Stimulated activated CD8-positive, alpha-beta memory T cell treated with anti-CD3 and anti-CD28 coated beads, Interleukin-4, amount 100 ng/mL, for 4 hours (primary cell): ENCODE data around the gene IL4I1.
"Not testable (repeated sequence)": the region's sequence is repeated elsewhere in the genome, so short reads cannot be mapped to it uniquely, and the experiment has no call there.

Experiments used
- DNase-seq, 2 donors: peaks; one replicate each; pipeline ENCODE4 v3.0.0-alpha.2; 2020; ENCODE audit warnings: low read depth in 2 of 2, low spot score in 1 of 2

The IL4I1 gene

DNA sequence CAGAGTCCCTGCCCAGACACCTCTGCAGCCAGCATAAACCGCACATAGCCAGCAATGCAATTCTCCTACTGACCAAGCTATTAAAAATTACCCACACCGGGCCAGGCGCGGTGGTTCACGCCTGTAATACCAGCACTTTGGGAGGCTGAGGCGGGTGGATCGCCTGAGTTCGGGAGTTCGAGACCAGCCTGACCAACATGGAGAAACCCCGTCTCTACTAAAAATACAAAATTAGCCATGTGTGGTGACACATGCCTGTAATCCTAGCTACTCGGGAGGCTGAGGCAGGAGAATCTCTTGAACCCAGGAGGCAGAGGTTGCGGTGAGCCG, 28.2 kb upstream of the IL4I1 start:
- DNase-seq = not testable (repeated sequence)

- DNase-seq = no peak
These were observed 27.6 kb upstream of the IL4I1 start for GRCh38 chr19:49924004-49924880.

- no peak for DNase-seq
These were observed 26.6 kb upstream of the IL4I1 start for GRCh38 chr19:49923055-49924003.

DNA sequence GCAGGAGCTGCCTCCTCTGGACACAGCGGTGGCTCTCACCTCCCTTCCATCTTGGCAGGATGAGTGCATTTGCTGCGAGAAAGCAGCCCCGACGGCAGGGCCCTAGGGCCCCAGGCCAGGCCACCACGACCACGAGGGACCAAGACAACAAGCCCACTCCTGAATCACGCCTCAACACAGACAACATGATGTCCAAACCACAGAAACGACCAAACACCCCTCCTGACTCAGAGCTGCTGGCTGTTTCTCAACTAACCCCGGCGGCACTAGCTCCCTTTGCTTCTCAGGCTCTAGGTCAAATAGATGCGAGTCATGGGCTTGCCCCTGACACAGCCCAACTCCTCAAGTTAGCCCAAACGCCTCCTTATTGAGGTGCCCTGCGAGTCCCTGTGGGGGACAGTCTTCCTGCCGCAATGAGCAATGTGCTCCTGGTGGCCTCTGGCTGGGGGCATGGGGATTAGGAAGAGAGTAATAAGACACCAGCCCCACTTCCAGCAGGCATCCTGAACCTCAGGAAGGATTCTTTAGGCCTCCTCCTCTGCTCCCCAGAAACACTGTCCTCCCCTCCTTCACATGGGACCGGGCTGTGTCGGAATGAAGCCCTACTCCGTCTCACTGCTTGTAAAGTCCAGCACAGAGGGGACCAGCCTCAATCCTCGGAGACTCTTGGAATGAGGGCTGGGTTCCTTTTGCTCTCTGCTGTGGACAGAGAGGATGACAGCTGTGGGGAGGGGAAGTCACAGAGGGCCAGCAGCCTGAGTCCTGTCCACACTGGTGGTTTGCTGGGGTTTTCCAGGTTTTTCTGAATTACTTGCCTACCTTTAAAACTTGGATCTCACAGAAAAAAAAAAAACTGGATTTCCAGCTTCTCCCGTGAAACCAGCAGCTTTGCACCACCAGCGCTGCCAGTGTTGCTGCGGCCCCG, 25.4 kb upstream of the IL4I1 start:
- DNase-seq = no peak

GRCh38 chr19:49920624-49921363, 24.1 kb upstream of the IL4I1 start:
- no peak for DNase-seq

- no peak for DNase-seq
These were observed 21.4 kb upstream of the IL4I1 start for GRCh38 chr19:49918089-49918488.

GRCh38 chr19:49916839-49917733, 20.4 kb upstream of the IL4I1 start:
- DNase-seq = no peak

GRCh38 chr19:49915271-49915670, 18.6 kb upstream of the IL4I1 start:
- no peak for DNase-seq

GRCh38 chr19:49913720-49914119, 17.0 kb upstream of the IL4I1 start:
- DNase-seq = no peak

DNA sequence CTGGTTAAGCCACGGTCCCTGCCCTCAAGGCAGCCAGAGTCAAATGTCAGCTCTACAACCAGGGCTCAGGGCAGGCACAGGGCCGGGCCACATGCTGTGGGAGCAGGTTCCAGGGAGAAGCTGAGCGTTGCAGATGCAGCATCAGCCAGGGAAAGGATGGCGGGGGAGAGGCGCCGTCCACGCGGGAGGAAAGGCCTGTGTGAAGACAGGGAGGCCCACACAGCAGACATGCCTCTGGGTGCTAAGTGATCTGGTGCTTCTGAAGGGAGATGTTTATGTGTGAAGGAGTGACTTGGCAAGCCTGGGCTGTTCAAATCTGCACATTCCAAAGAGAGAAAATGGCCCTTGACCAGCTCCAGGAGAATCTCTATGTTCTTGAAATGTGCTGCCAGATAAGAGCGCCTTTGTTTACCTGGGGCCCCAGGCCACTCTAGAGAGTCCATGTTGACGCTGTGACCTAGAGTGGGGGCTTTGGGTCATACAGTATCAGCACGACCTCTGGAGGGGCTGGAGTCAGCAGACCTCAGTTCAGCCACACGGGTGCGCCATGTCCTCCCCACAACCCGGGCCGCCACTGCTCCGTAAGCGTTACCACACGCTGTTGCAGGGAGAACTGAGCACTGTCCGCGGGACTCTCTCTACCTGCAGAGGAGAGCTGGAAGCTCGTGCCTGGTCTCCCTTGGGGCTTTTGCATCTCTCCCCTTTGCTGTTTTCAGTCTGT, 16.4 kb upstream of the IL4I1 start:
- DNase-seq = no peak

DNA sequence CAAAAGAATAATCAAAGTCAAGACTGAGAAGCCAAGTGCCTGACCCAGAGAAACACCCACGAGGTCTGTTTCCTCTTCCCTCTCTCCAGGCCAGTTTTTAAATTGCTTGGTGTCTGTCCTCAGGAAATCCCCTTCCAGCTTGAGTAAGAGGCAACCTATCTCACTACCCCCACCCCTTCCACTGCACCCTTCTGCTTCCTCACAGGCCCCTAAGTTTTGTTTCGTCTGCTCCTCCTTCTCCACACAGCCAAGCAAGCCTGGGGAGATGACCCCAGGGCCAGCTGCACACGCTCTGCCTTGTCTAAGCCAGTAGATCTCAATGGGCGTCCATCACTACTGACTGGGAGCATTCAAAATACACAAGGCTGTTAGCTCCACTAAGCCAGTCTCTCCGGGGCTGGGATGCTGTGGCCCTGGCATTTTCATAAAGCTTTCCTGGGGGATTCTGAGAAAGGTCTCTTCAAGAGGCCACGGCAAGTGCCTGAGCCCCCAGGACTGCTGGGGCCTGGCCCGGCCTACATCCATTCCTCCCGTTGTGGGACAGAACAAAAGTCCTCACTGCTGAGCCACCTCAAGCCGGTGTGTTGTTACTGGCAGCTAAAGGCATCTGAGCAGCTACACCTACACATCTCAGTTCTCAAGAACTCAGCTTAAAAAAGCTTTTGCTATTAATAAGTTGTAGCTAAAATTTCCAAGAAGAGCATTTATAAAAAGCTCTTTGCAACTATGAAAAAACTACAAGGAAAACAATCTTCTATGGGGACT, 14.9 kb upstream of the IL4I1 start:
- no peak for DNase-seq

DNA sequence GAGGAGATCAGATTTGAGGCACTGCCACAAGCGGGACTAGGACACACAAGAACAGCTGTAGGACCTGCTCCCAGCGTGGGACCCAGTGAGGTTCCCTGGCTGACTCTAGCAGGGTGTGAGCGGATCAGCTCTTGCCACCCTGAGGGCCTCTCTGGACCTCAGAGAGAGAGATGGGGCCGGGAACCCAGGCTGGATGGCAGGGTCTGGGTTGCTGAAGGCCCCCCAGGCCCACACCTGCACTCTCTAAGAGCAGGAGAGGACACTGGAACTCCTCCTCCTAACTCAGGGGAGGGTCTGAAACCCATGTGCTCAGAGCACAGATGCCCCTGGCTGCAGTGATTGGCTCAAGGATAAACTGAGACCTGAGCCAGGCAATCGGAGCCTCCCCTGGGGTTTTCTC, 13.5 kb upstream of the IL4I1 start:
- no peak for DNase-seq

- no peak for DNase-seq
These were observed 12.1 kb upstream of the IL4I1 start for GRCh38 chr19:49908480-49909420.

DNA sequence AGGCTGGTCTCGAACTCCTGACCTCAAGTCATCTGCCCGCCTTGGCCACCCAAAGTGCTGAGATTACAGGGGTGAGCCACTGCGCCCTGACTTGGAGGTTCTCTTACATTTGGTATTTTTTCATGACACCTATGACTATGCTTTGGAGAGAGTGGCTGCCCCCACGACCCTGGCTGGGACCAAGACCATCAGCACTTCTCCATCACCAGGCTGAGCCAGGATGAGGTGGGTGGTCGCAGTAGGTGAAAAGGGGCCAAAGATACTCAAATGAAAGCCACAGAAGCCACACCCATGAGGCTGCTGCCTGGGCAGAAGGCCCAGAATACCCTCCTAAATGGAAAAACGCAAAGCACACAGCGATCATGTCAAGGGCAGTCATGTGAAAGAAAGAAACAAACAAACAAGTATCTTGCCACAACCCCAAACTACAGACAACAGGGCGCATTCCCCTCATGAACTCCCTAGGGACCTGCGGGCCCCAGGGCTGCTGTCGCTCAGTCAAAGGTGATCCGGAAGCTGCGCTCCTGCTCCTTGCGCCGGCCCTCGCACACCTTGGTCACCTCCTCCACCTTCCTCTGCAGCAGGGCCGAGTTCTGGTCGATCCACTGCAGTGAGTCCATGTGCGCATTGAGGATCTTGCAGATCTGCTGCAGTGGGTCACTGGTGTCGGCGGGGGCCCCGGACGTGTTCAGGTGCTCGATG, 11.2 kb upstream of the IL4I1 start:
- DNase-seq = no peak

DNA sequence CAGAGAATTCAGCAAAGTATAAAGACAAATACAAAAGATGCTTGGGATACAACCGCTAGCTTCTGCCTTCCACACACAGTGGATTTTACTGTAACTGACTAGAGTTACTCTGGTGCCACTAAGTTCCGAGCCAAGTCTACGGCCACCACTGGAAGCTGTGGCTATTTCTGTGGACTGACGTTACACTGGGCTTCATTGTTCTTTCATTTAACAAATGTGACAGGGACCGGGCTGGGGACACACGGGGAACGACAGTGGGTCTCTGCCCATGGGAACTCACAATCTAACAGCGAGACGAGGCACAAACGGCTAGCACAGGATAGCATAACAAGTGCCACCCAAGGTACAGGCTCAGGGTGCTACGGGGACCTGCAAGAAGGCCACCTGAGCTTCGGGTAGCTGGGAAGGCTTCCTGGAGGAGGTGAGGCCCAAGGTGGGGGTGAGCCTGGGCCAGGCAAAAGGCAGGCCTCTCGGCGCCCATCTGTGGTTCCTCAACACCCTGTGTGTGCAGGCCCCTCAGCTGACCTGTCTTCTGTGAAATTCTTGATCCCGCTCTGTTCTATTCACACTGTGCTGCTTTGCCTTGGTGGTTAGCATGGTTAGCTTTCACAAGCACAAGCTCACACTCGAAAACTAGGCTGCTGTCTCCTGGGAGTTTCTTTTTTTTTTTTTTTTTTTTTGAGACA, 10.3 kb upstream of the IL4I1 start:
- no peak for DNase-seq

- no peak for DNase-seq
These were observed 7.4 kb upstream of the IL4I1 start for GRCh38 chr19:49904136-49904535.
